Measurements from ENCODE around the gene KCTD4.
"Not testable (repeated sequence)": the region's sequence is repeated elsewhere in the genome, so short reads cannot be mapped to it uniquely, and the experiment has no call there.

KCTD4 gene

GRCh38 chr13:45200701-45201232, at the start of gene KCTD4:
Gene KCTD4, minus strand, starts transcription at chr13:45201045. Its CDS starts 6,478 bp downstream, at chr13:45194567.
- no peak for DNase-seq (ENCODE audit: low read depth in 2 of 2)

- DNase-seq (ENCODE audit: low read depth in 2 of 2) = no peak
These were observed 48.8 kb upstream of the KCTD4 start for GRCh38 chr13:45249662-45250061.

DNA sequence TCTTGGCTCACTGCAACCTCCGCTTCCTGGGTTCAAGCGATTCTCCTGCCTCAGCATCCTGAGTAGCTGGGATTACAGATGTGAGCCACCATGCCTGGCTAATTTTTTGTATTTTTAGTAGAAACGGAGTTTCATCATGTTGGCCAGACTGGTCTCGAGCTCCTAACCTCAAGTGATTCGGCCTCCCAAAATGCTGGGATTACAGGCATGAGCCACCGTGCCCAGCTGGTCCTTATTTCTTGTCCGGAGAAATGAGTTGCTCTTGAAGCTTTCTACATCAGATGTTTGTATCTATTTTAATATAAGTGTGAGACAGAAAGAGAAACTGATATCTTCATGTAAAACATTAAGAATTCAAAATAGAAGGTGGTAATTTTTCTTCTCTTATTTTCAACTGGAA, 43.9 kb upstream of the KCTD4 start:
- not testable (repeated sequence) for DNase-seq (ENCODE audit: low read depth in 2 of 2)

- DNase-seq (ENCODE audit: low read depth in 2 of 2) = no peak
These were observed 42.2 kb upstream of the KCTD4 start for GRCh38 chr13:45243077-45243476.

GRCh38 chr13:45242524-45242923, 41.7 kb upstream of the KCTD4 start:
- no peak for DNase-seq (ENCODE audit: low read depth in 2 of 2)

GRCh38 chr13:45242070-45242469, 41.2 kb upstream of the KCTD4 start:
- DNase-seq (ENCODE audit: low read depth in 2 of 2) = no peak

- DNase-seq (ENCODE audit: low read depth in 2 of 2) = no peak
These were observed 39.3 kb upstream of the KCTD4 start for GRCh38 chr13:45240143-45240542.

DNA sequence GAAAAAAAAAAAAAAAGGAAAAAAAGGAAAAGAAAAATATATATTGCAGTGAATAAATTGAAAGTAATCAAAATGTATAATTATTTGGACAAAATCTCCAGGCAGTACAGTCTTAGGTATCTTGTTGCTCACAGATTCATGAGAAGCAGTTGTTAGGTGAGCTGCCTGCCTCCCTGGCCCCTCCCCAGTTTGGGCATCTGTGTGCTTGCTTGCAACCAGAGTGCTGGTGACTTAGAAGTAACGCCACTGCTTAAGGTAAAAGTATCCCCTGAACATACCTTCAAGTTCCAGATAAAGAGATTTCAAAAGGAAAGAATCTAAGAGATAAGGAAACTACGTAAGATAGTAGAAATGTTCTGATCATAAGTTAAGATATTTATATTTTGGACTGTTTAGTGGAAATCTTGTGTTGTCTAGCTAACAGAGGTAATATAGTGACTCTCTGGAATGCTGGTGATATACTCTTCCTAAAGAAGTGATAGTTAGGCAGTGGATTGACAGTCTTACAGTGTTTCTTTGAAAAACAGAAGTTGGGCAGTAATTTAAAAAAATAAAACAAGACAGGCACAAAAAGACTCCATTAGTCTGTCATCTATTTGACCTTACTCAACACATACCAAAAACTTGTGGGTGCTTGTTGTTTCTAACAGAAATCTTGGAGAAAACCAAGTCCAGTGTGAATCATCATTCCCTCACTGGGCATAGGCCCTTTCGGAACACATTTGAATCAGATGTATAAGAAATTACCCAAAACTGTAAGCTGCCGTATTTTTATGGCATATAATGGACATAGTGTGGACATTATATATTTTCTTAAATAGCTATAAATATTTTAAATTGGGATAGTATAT, 38.3 kb upstream of the KCTD4 start:
- DNase-seq (ENCODE audit: low read depth in 2 of 2) = no peak

DNA sequence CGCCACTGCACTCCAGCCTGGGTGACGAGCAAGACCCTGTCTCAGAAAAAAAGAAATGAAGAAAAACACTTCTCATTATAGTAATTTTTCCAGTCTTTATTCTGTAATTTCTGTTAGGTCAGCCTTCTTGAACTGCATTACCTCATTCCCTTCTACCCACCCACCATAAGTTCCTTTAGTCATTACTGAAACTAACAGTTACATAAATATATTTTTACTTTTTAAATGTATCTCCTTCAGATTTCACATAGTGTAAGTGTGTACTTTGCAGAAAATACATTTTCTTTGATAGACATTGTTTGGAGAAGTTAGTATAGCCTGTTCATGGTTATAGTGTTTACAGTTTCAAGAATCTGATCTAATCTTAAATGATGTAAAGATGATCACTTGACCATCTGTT, 31.7 kb upstream of the KCTD4 start:
- no peak for DNase-seq (ENCODE audit: low read depth in 2 of 2)

GRCh38 chr13:45231722-45232121, 30.9 kb upstream of the KCTD4 start:
- DNase-seq (ENCODE audit: low read depth in 2 of 2) = no peak

DNA sequence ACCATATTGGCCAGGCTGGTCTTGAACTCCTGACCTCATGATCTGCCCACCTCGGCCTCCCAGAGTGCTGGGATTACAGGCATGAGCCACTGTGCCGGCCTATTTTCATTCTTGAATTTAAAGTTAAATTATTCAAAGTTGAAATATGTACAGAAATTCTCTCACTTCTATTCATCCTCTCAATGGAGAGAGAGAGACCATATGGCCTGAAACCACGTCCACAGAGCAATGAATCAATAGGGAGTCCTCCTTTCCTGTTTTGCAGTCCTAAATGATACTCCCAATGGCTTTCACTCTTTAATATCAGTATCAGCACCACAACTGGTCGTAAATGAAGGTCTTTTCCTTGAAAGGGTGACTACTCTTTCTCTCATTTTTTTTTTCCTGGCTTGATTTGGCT, 30.5 kb upstream of the KCTD4 start:
- DNase-seq (ENCODE audit: low read depth in 2 of 2) = no peak

- no peak for DNase-seq (ENCODE audit: low read depth in 2 of 2)
These were observed 28.3 kb upstream of the KCTD4 start for GRCh38 chr13:45229172-45229571.

DNA sequence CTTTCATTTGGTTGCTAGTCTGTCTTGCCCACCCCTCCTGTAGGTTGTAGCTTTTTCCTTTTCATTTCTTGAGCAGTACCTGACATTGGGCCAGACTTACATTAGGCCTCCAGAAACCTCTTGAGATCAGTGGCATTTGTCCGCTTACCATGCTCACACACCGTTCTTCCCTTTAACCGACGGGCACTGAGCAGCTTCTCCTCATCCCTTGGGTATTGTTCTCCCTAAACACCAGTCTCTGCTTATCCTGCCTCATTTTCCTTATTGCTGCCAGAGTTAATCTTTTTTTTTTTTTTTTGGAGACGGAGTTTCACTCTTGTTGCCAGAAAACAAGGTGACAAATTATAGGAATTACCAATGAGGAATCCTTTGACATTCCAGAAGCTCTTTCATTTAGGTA, 27.2 kb upstream of the KCTD4 start:
- no peak for DNase-seq (ENCODE audit: low read depth in 2 of 2)

DNA sequence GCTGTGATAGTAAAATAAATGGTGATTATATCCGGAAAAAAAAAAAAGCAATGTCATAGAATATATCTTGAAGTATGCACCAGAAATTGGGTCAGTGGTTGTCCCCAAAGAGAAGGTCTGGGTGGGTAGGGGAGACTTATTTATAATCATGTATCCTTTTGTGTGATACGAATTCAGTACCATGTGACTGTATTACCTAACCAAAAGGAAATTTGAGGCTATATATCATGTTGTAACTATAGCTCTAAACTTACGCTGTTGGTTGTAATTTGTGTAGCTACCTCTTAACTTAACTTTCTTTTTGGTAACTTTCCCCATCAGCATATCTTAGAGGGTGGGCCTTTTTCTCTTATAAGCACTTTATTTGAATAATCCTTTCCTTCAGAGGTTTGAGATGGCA, 25.2 kb upstream of the KCTD4 start:
- DNase-seq (ENCODE audit: low read depth in 2 of 2) = no peak

DNA sequence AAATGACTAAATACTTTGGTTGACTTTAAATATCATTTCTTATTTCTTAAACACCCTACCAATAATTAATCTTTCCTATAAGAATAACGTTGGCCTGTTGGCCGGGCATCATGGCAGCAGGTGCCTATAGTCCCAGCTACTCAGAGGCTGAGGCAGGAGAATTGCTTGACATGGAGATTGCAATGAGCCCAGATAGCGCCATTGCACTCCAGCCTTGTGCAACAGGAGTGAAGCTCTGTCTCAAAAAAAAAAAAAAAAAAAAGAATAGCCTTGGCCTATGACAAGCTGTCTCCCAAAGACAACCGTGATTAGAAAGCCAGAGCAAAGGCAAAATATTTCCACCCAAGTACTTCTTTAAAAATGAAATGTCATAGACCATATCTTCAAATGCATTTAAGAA, 24.5 kb upstream of the KCTD4 start:
- no peak for DNase-seq (ENCODE audit: low read depth in 2 of 2)

DNA sequence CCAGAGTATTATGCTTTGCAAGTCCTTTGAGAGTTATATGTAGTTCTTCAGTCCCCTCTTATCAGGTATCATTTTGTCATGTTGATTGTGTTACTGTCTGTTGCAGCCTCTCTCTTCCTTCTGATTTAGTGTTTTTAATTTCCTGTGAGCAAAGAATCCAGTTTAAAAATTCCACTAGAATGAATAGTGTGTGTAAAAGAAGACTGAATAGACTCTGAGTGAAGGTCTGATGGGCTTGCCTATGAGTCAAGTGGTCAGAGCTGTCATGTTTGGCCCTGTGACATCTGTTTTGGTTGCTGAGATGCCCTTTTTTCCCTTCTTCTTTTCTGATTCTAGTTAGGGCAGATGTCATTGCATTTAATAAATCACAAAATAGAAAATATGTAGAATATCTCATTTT, 23.3 kb upstream of the KCTD4 start:
- DNase-seq (ENCODE audit: low read depth in 2 of 2) = no peak

GRCh38 chr13:45222919-45223318, 22.1 kb upstream of the KCTD4 start:
- DNase-seq (ENCODE audit: low read depth in 2 of 2) = no peak

- DNase-seq (ENCODE audit: low read depth in 2 of 2) = no peak
These were observed 21.7 kb upstream of the KCTD4 start for GRCh38 chr13:45222516-45222915.

DNA sequence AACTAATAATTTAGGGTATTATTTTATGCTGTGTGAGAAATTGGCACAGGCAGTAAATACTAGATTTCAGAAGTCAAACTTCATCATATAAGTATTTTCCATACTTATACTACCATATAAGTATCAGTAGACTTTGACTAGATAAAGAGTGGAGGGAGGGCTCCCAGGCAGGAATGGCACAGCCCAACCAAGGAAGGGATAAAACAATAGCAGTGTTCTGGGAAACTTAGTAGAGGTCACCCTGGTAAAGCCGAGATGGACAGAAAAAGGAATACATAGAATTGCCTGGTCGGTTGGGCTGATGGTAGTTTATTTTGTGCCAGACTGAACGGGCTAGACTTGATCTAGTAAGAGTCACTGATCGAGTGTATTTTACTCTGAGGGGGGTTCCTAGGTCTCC, 19.6 kb upstream of the KCTD4 start:
- no peak for DNase-seq (ENCODE audit: low read depth in 2 of 2)

DNA sequence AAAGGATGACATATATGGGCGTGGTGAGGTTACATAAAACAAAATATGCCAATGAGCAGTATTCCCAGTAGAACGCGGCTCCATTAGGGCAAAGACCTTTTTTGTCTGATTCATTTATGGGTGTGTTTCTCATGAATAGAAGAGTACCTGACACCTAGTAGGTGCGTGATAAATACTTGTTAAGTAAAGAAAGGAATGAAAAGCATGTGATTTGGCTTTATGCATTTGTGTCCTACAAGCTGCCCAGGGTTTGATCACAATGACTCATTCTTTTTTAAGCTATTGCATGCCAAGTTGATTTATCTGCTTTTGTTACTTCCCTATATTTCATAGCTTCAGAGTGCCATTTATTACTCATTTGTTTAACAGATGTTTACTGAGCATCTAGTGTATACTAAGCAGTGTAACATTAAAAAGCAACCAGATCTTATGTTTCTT, 19.1 kb upstream of the KCTD4 start:
- no peak for DNase-seq (ENCODE audit: low read depth in 2 of 2)

GRCh38 chr13:45219123-45219891, 18.5 kb upstream of the KCTD4 start:
- no peak for DNase-seq (ENCODE audit: low read depth in 2 of 2)

DNA sequence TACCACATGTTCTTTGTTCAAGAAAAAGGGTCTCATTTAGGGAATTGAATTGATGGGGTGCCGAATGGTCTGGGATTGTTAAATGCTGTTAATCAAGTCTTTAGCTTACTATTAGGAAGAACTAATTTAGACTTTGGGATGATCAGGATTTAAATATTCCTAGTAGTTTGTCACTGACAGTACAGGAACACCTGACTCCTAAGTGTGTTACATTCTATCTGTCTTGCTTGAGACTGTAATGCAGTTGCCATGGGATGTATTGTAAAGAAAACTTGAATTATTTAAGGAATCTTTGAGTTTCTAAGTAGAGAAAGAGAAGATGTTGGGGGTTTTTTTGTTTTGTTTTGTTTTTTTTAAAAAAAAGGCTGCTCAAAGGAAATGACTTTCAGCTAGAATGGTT, 17.8 kb upstream of the KCTD4 start:
- DNase-seq (ENCODE audit: low read depth in 2 of 2) = no peak

DNA sequence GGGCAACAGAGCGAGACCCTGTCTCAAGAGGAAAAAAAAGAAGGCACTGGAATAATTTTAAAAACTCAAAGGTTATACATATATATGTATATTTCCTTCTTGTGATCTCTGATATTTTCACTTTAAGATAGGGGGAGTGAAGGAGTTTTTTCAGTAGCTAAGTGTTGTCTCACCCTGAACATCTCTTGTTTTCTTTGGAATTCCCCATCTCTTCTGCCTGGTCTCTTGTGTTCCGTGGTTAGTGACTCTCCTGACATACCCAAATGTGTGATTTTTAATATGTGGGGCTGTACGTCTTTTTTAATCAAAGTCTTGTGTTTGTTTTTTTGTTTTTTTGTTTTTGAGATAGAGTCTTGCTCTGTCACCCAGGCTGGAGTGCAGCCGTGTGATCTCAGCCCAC, 15.3 kb upstream of the KCTD4 start:
- no peak for DNase-seq (ENCODE audit: low read depth in 2 of 2)

All from stimulated activated CD4-positive, alpha-beta T cell treated with anti-CD3 and anti-CD28 coated beads, Interleukin-1b, Interleukin-23, amount 100 ng/mL, for 1 hour (primary cell).